GM08714 (cell line): ENCODE measurements around the gene PKMYT1.

ENCODE experiments used
- H3K4me3 ChIP-seq: fragments of 200-500 bp; sonication (Bioruptor generic); 2 replicates; pipeline ENCODE4 v1.5.1; 2014; ENCODE audit warnings: mild to moderate bottlenecking, low read length, inconsistent platforms
- ZNF274 ChIP-seq: IDR thresholded peaks from 2 replicates; pipeline ENCODE4 v1.6.1; 2012; ENCODE audit warnings: mild to moderate bottlenecking, low read depth, low read length

PKMYT1 gene

GRCh38 chr16:3022208-3022683 lies 42.0 kb upstream of the PKMYT1 start:
- H3K4me3 ChIP-seq, result no peak overlapping the region
- no peak for TF ChIP-seq ZNF274

- no peak for TF ChIP-seq ZNF274
- H3K4me3 ChIP-seq, result peak overlapping the region; percentile 20; the same call in 1 of the 2 replicates
Measured at GRCh38 chr16:3021449-3022207, 41.4 kb upstream of the PKMYT1 start.

- TF ChIP-seq ZNF274, result no peak
- peak overlapping the region; percentile 29; the same call in 1 of the 2 replicates for H3K4me3 ChIP-seq
Measured at GRCh38 chr16:3020604-3021448, 40.6 kb upstream of the PKMYT1 start.

GRCh38 chr16:3020247-3020603 lies 40.0 kb upstream of the PKMYT1 start, which contains the start of gene TNFRSF12A:
Gene TNFRSF12A (plus strand): TSS chr16:3020368. CDS start chr16:3020398, 30 bp downstream.
- no peak for TF ChIP-seq ZNF274

GRCh38 chr16:3019594-3020246 lies 39.5 kb upstream of the PKMYT1 start:
- H3K4me3 ChIP-seq, result peak overlapping the region; percentile 53; the same call in 1 of the 2 replicates
- TF ChIP-seq ZNF274, result no peak

More at GRCh38 chr16:3020247-3020603, 40.0 kb upstream of the PKMYT1 start, which contains the start of gene TNFRSF12A:
- peak within 1 kb of the TSS; percentile 53; the same call in 1 of the 2 replicates for H3K4me3 ChIP-seq

- no peak within 1 kb of the TSS for H3K4me3 ChIP-seq
- no peak for TF ChIP-seq ZNF274
Measured at GRCh38 chr16:3017794-3018506, 37.7 kb upstream of the PKMYT1 start, which contains the start of gene CLDN6. Gene CLDN6 (minus strand): TSS chr16:3018183. CDS start chr16:3016021, 2,162 bp downstream.

GRCh38 chr16:3017344-3017743 lies 37.1 kb upstream of the PKMYT1 start:
- TF ChIP-seq ZNF274, result no peak
- H3K4me3 ChIP-seq, result no peak overlapping the region

- H3K4me3 ChIP-seq, result no peak overlapping the region
- TF ChIP-seq ZNF274, result no peak
Measured at GRCh38 chr16:3015865-3016521, 35.7 kb upstream of the PKMYT1 start.

- TF ChIP-seq ZNF274, result no peak
- H3K4me3 ChIP-seq, result no peak overlapping the region
Measured at GRCh38 chr16:3014971-3015370, 34.7 kb upstream of the PKMYT1 start.

- H3K4me3 ChIP-seq, result no peak overlapping the region
- TF ChIP-seq ZNF274, result no peak
Measured at GRCh38 chr16:3013998-3014690, 33.9 kb upstream of the PKMYT1 start.

- no peak for TF ChIP-seq ZNF274
- no peak overlapping the region for H3K4me3 ChIP-seq
Measured at GRCh38 chr16:3013491-3013951, 33.3 kb upstream of the PKMYT1 start.

- H3K4me3 ChIP-seq, result no peak within 1 kb of the TSS
- no peak for TF ChIP-seq ZNF274
Measured at GRCh38 chr16:3012828-3013420, 32.7 kb upstream of the PKMYT1 start, which contains the start of gene CLDN9. Gene CLDN9 (plus strand): TSS chr16:3012923. CDS start chr16:3013363, 440 bp downstream.
